HCT116 (cell line): ENCODE data around the gene NDUFS1. TPM values are rescaled to one million over a fixed set of nuclear protein-coding genes. Genes with fewer than 3 reads are reported as not detected.

Experiments used
- ATAC-seq: fragments of 200-7000 bp; cut with Tn5 transposase; 2 replicates; pipeline ENCODE4 v1.9.1; 2020; ENCODE audit warnings: mild to moderate bottlenecking, moderate library complexity
- BruUV-seq: library from RNA; stranded (reverse); fragments of 400-500 nt; replicated peaks from 2 replicates; lab custom pipeline; 2021; lab: Mats Ljungman, UMichigan
- CTCF ChIA-PET: fragments of 300-600 bp; sonication (Branson Sonifier 250); formaldehyde crosslinking; loops from one replicate; lab custom pipeline; 2021; ENCODE audit warnings: antibody characterized with exemption; lab: Charles Lee
- POLR2A ChIA-PET: fragments of 300-600, 350-600 bp; sonication (Branson Sonifier 250); formaldehyde crosslinking; loops from one replicate; lab custom pipeline; 2021; ENCODE audit warnings: antibody characterized with exemption; lab: Charles Lee
- RAD21 ChIA-PET, 2 experiments: fragments of 300-600 bp; sonication (Branson Sonifier 250); formaldehyde crosslinking; loops; one replicate each; lab custom pipeline; 2023; ENCODE audit warnings: low total read pairs in 2 of 2; ENCODE audit not compliant: uncharacterized antibody in 2 of 2, unreplicated experiment in 2 of 2, low non-redundant PET in 1 of 2; lab: Charles Lee
- DNase-seq: peaks from one replicate; pipeline ENCODE4 v3.0.0-alpha.2; 2010; ENCODE audit warnings: low read depth, low spot score
- H2AFZ ChIP-seq: fragments of 200-600 bp; shearing (Covaris generic), sonication (generic); 2 replicates; pipeline ENCODE4 v1.6.1; 2017; ENCODE audit warnings: low read depth, mixed run types, mixed read lengths, antibody characterized with exemption, low read length; ENCODE audit not compliant: poor library complexity, severe bottlenecking
- H3K27ac ChIP-seq: 2 replicates; pipeline ENCODE4 v1.5.1; 2012; ENCODE audit warnings: low read depth, low read length
- H3K27me3 ChIP-seq: fragments of 200-600 bp; sonication (generic); 2 replicates; pipeline ENCODE4 v1.6.1; 2016; ENCODE audit warnings: mixed run types, low read length, mixed read lengths; ENCODE audit not compliant: insufficient read depth
- H3K36me3 ChIP-seq, 2 experiments: fragments of 200-500 bp in 1 of 2; fragments of 200-600 bp in 1 of 2; sonication (Bioruptor generic) in 1 of 2; sonication (generic) in 1 of 2; 2 replicates each; pipeline versions ENCODE4 v1.5.1 to v1.6.1; 2014 to 2016; ENCODE audit warnings: low read length in 2 of 2, inconsistent platforms in 1 of 2, mixed read lengths in 1 of 2, mixed run types in 1 of 2; ENCODE audit not compliant: insufficient read depth in 2 of 2, control insufficient read depth in 1 of 2
- H3K4me1 ChIP-seq, 2 experiments: fragments of 200-600 bp in 1 of 2; sonication (generic) in 1 of 2; 2 replicates each; pipeline versions ENCODE4 v1.5.1 to v1.6.1; 2012 to 2017; ENCODE audit warnings: low read length in 2 of 2, inconsistent platforms in 1 of 2, mild to moderate bottlenecking in 1 of 2, mixed read lengths in 1 of 2, mixed run types in 1 of 2, moderate library complexity in 1 of 2; ENCODE audit not compliant: insufficient read depth in 2 of 2, control insufficient read depth in 1 of 2
- H3K4me2 ChIP-seq: fragments of 200-600 bp; sonication (generic); 2 replicates; pipeline ENCODE4 v1.6.1; 2017; ENCODE audit warnings: mixed run types, low read length, mixed read lengths
- H3K4me3 ChIP-seq, 2 experiments: fragments of 200-600 bp in 1 of 2; sonication (generic) in 1 of 2; replicated peaks in 1 of 2; 2 replicates each; pipeline ENCODE4 v1.5.1; 2011 to 2016; ENCODE audit warnings: low read length in 2 of 2, control low read depth in 1 of 2, low read depth in 1 of 2, mild to moderate bottlenecking in 1 of 2, mixed read lengths in 1 of 2, mixed run types in 1 of 2
- H3K79me2 ChIP-seq: fragments of 200-600 bp; sonication (generic); 2 replicates; pipeline ENCODE4 v1.6.1; 2017; ENCODE audit warnings: mild to moderate bottlenecking, mixed run types, low read length, moderate library complexity, mixed read lengths; ENCODE audit not compliant: insufficient read depth
- H3K9ac ChIP-seq: fragments of 200-600 bp; sonication (generic); 2 replicates; pipeline ENCODE4 v1.6.1; 2016; ENCODE audit warnings: low read length, mixed read lengths
- H3K9me2 ChIP-seq: fragments of 200-600 bp; sonication (generic), shearing (Covaris generic); 2 replicates; pipeline ENCODE4 v1.6.1; 2017; ENCODE audit warnings: mixed run types, mild to moderate bottlenecking, moderate library complexity; ENCODE audit not compliant: insufficient read depth
- H3K9me3 ChIP-seq, 2 experiments: fragments of 200-500 bp in 1 of 2; fragments of 200-600 bp in 1 of 2; sonication (Bioruptor generic) in 1 of 2; sonication (generic) in 1 of 2; 2 replicates each; pipeline ENCODE4 v1.6.1; 2014 to 2017; ENCODE audit warnings: low read length in 2 of 2, mixed read lengths in 2 of 2, inconsistent platforms in 1 of 2, low read depth in 1 of 2, mild to moderate bottlenecking in 1 of 2, mixed run types in 1 of 2, moderate library complexity in 1 of 2; ENCODE audit not compliant: control insufficient read depth in 1 of 2, insufficient read depth in 1 of 2
- H4K20me1 ChIP-seq: fragments of 200-600 bp; sonication (generic), shearing (Covaris generic); 2 replicates; pipeline ENCODE4 v1.6.1; 2017; ENCODE audit warnings: mixed run types, mild to moderate bottlenecking, moderate library complexity; ENCODE audit not compliant: insufficient read depth
- EGR1 ChIP-seq: IDR thresholded peaks from 2 replicates; pipeline ENCODE4 v1.6.1; 2012; ENCODE audit warnings: low read depth
- FOSL1 ChIP-seq: IDR thresholded peaks from 2 replicates; pipeline ENCODE4 v1.6.1; 2012; ENCODE audit warnings: low read depth
- POLR2A ChIP-seq: IDR thresholded peaks from 2 replicates; pipeline ENCODE4 v1.7.0; 2011; ENCODE audit warnings: borderline replicate concordance; ENCODE audit not compliant: insufficient read depth, insufficient read length; ENCODE audit errors: extremely low read depth
- RAD21 ChIP-seq: IDR thresholded peaks from 2 replicates; pipeline ENCODE4 v1.6.1; 2012; ENCODE audit warnings: low read depth, mild to moderate bottlenecking
- SRF ChIP-seq: IDR thresholded peaks from 2 replicates; pipeline ENCODE4 v1.6.1; 2012; ENCODE audit warnings: low read depth
- ZFX ChIP-seq: fragments of 450-650 bp; IDR thresholded peaks from 2 replicates; pipeline ENCODE4 v1.6.1; 2017
- ZNF274 ChIP-seq: fragments of 200-500 bp; sonication (Bioruptor generic); IDR thresholded peaks from 2 replicates; pipeline ENCODE4 v1.6.1; 2014; ENCODE audit warnings: mild to moderate bottlenecking, low read depth, low read length, inconsistent platforms
- intact Hi-C: fragments of 100-400 bp; cut with micrococcal nuclease; formaldehyde crosslinking; loops from 2 replicates; pipeline ENCODE4 v1.10.0; 2022
- total RNA-seq: library from RNA; stranded (reverse); gene quantifications from one replicate; pipeline ENCODE4 v1.2.1, GENCODE V29; 2021; ENCODE audit not compliant: unreplicated experiment
- TF ChIP-seq, protein P1 (sequence below): IDR thresholded peaks from 2 replicates; pipeline ENCODE4 v1.6.1; 2012
- TF ChIP-seq, protein P2 (sequence below): IDR thresholded peaks from 2 replicates; pipeline ENCODE4 v1.6.1; 2012; ENCODE audit warnings: low read depth

Gene NDUFS1
- total RNA-seq, 1 experiment from 2014 or later, result 86.6 TPM

DNA sequence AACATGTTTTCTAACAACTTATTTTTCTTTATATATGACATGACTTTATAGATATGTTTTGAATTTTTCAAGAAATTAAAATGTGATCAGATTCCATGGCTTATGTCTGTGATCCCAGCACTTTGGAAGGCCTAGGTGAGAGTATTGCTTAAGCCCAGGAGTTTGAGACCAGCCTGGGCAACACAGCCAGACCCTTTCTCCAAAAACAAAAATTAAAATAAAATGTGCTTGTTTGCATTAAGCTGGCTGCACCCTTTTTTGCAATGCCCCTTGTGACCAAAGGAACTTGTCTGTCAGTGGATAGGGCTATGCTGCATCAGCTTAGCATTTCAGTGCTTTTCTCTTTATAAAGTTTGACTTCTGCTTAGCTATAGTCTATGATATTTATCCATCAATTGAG, 71.0 kb downstream of the NDUFS1 start:
- Histone ChIP-seq H4K20me1 (no peaks in the 10 kb centered on the region), H3K36me3 (no peaks in the 10 kb centered on the region), H3K4me3 (no peak overlapping the region), H3K9me2 (no peaks in the 10 kb centered on the region), H3K27ac (no peak overlapping the region), H3K79me2 (peaks cover 30% of the 10 kb centered on the region), H3K4me1 (peaks cover 10 to 16% of the 10 kb centered on the region in 2 experiments; a peak in 3 of 4 replicates), H2AFZ (no peak overlapping the region)
- ChIA-PET RAD21 (no interaction called here), POLR2A (no interaction called here)
- no TSS peak for BruUV-seq
- no peak for TF ChIP-seq EGR1
- TF ChIP-seq, protein P1, sequence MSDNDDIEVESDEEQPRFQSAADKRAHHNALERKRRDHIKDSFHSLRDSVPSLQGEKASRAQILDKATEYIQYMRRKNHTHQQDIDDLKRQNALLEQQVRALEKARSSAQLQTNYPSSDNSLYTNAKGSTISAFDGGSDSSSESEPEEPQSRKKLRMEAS, result no peak
- no peak for TF ChIP-seq SRF
- no peak for TF ChIP-seq RAD21
- TF ChIP-seq FOSL1, result no peak
- no peak for TF ChIP-seq POLR2A
- no peak for TF ChIP-seq ZNF274
- TF ChIP-seq, protein P2, sequence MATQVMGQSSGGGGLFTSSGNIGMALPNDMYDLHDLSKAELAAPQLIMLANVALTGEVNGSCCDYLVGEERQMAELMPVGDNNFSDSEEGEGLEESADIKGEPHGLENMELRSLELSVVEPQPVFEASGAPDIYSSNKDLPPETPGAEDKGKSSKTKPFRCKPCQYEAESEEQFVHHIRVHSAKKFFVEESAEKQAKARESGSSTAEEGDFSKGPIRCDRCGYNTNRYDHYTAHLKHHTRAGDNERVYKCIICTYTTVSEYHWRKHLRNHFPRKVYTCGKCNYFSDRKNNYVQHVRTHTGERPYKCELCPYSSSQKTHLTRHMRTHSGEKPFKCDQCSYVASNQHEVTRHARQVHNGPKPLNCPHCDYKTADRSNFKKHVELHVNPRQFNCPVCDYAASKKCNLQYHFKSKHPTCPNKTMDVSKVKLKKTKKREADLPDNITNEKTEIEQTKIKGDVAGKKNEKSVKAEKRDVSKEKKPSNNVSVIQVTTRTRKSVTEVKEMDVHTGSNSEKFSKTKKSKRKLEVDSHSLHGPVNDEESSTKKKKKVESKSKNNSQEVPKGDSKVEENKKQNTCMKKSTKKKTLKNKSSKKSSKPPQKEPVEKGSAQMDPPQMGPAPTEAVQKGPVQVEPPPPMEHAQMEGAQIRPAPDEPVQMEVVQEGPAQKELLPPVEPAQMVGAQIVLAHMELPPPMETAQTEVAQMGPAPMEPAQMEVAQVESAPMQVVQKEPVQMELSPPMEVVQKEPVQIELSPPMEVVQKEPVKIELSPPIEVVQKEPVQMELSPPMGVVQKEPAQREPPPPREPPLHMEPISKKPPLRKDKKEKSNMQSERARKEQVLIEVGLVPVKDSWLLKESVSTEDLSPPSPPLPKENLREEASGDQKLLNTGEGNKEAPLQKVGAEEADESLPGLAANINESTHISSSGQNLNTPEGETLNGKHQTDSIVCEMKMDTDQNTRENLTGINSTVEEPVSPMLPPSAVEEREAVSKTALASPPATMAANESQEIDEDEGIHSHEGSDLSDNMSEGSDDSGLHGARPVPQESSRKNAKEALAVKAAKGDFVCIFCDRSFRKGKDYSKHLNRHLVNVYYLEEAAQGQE, result no peak
- no peak for TF ChIP-seq ZFX
- TF ChIP-seq, all 23 proteins: peak for 0
- no peaks in the 10 kb centered on the region for H3K9me3 ChIP-seq
- no peak overlapping the region for H3K9ac ChIP-seq
- CTCF ChIA-PET, result no interaction called here
- DNase-seq (no peak), ATAC-seq (no peak)
- no peak overlapping the region for H3K4me2 ChIP-seq
- intact Hi-C loops, result no loop called here
- no peaks in the 10 kb centered on the region for H3K27me3 ChIP-seq
